ENCODE results near the gene BTBD8. TPM values are rescaled to one million over a fixed set of nuclear protein-coding genes. Genes with fewer than 3 reads are reported as not detected.

BTBD8 gene
- polyA plus RNA-seq, 1 of the 3 experiments (the other 2 are of a cell fraction), result 0.62 TPM

DNA sequence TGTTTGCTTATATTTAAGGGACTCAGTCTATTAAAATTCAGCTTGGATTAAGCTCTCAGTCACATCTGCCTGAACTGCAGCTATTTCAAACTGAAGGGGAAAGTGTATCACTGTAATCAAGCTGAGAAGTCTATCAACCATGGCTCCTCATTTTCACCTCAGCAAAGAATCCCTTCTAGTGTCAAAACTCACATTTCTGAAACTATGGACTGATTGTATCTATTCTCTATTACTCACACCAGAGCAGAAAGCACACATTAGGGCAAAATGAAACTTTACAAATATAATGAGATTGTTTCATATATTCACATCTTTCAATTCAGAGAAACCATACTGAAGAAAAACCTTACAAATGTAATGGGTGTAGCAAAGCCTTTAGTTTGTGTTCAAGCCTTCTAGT is 123.0 kb downstream of the BTBD8 start:
- Histone ChIP-seq H3K27ac (ENCODE audit: low read depth in 2 of 2, low read length in 1 of 2) (no peak overlapping the region), H3K27me3 (ENCODE audit: insufficient read depth) (no peaks in the 10 kb centered on the region), H3K4me1 (ENCODE audit: control insufficient read depth in 1 of 2, insufficient read depth in 2 of 2, low read depth in 1 of 2, low read length in 1 of 2) (no peaks in the 10 kb centered on the region), H3K79me2 (ENCODE audit: insufficient read depth) (no peaks in the 10 kb centered on the region), H3F3A (replicated peaks; ENCODE audit: insufficient read depth) (no peaks in the 10 kb centered on the region), H3K9me2 (no peaks in the 10 kb centered on the region), H3K36me3 (replicated peaks in 1 of 2; ENCODE audit: control insufficient read depth in 1 of 2, insufficient read depth in 2 of 2, low read length in 1 of 2) (no peaks in the 10 kb centered on the region), H3K9ac (no peak overlapping the region), H3K4me2 (no peak overlapping the region), H3K4me3 (ENCODE audit: low read depth in 2 of 2, low read length in 1 of 2) (no peak overlapping the region), H4K20me1 (ENCODE audit: insufficient read depth) (no peaks in the 10 kb centered on the region), H2AFZ (ENCODE audit: low read depth) (no peak overlapping the region), H3K9me3 (no peaks in the 10 kb centered on the region)
- ChIA-PET CTCF (interaction anchor here (0.9 kb wide), 1 partner anchor 12 kb away, joined by 3 read pairs; no protein-coding TSS in a partner anchor), POLR2A (no interaction called here)
- DNase-seq, result no peak
- no peak for TF ChIP-seq MEF2A (IDR thresholded peaks at IDR 0.05; ENCODE audit: borderline replicate concordance, low read depth)
- TF ChIP-seq TCF12 (IDR thresholded peaks at IDR 0.05), result no peak
- TF ChIP-seq NRF1 (IDR thresholded peaks at IDR 0.05; ENCODE audit: low read depth, low read length), result no peak
- no peak for TF ChIP-seq SMC3 (IDR thresholded peaks at IDR 0.05; ENCODE audit: low read depth, low read length)
- TF ChIP-seq POLR2AphosphoS5 (IDR thresholded peaks at IDR 0.05; ENCODE audit: low read depth, low read length), result no peak
- no peak for TF ChIP-seq FOXJ3 (CRISPR knock-in tag; IDR thresholded peaks at IDR 0.05)
- TF ChIP-seq MXI1 (IDR thresholded peaks at IDR 0.05; ENCODE audit: low read depth, low read length), result no peak
- no peak for TF ChIP-seq RAD21 (IDR thresholded peaks at IDR 0.05; ENCODE audit: low read length)
- TF ChIP-seq, protein P1, sequence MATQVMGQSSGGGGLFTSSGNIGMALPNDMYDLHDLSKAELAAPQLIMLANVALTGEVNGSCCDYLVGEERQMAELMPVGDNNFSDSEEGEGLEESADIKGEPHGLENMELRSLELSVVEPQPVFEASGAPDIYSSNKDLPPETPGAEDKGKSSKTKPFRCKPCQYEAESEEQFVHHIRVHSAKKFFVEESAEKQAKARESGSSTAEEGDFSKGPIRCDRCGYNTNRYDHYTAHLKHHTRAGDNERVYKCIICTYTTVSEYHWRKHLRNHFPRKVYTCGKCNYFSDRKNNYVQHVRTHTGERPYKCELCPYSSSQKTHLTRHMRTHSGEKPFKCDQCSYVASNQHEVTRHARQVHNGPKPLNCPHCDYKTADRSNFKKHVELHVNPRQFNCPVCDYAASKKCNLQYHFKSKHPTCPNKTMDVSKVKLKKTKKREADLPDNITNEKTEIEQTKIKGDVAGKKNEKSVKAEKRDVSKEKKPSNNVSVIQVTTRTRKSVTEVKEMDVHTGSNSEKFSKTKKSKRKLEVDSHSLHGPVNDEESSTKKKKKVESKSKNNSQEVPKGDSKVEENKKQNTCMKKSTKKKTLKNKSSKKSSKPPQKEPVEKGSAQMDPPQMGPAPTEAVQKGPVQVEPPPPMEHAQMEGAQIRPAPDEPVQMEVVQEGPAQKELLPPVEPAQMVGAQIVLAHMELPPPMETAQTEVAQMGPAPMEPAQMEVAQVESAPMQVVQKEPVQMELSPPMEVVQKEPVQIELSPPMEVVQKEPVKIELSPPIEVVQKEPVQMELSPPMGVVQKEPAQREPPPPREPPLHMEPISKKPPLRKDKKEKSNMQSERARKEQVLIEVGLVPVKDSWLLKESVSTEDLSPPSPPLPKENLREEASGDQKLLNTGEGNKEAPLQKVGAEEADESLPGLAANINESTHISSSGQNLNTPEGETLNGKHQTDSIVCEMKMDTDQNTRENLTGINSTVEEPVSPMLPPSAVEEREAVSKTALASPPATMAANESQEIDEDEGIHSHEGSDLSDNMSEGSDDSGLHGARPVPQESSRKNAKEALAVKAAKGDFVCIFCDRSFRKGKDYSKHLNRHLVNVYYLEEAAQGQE (IDR thresholded peaks at IDR 0.05; ENCODE audit: low read depth, low read length), result no peak
- no peak for TF ChIP-seq NFIC (IDR thresholded peaks at IDR 0.05; ENCODE audit: borderline replicate concordance)
- no peak for TF ChIP-seq YY1 (IDR thresholded peaks at IDR 0.05; ENCODE audit: low read depth)
- TF ChIP-seq, protein P2, sequence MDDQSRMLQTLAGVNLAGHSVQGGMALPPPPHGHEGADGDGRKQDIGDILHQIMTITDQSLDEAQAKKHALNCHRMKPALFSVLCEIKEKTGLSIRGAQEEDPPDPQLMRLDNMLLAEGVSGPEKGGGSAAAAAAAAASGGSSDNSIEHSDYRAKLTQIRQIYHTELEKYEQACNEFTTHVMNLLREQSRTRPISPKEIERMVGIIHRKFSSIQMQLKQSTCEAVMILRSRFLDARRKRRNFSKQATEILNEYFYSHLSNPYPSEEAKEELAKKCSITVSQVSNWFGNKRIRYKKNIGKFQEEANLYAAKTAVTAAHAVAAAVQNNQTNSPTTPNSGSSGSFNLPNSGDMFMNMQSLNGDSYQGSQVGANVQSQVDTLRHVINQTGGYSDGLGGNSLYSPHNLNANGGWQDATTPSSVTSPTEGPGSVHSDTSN (IDR thresholded peaks at IDR 0.05), result no peak
- TF ChIP-seq, protein P3, sequence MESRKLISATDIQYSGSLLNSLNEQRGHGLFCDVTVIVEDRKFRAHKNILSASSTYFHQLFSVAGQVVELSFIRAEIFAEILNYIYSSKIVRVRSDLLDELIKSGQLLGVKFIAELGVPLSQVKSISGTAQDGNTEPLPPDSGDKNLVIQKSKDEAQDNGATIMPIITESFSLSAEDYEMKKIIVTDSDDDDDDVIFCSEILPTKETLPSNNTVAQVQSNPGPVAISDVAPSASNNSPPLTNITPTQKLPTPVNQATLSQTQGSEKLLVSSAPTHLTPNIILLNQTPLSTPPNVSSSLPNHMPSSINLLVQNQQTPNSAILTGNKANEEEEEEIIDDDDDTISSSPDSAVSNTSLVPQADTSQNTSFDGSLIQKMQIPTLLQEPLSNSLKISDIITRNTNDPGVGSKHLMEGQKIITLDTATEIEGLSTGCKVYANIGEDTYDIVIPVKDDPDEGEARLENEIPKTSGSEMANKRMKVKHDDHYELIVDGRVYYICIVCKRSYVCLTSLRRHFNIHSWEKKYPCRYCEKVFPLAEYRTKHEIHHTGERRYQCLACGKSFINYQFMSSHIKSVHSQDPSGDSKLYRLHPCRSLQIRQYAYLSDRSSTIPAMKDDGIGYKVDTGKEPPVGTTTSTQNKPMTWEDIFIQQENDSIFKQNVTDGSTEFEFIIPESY (IDR thresholded peaks at IDR 0.05; ENCODE audit: borderline replicate concordance, low read depth), result no peak
- TF ChIP-seq ELF1 (IDR thresholded peaks at IDR 0.05), result no peak
- no peak for TF ChIP-seq FOSL2 (IDR thresholded peaks at IDR 0.05; ENCODE audit: borderline replicate concordance, low read depth)
- no peak for TF ChIP-seq EZH2phosphoT487 (IDR thresholded peaks at IDR 0.05; ENCODE audit: borderline replicate concordance, low read depth)
- TF ChIP-seq SIN3A (IDR thresholded peaks at IDR 0.05; ENCODE audit: borderline replicate concordance, low read depth, low read length), result no peak

Data from SK-N-SH (cell line).